ENCODE data around the gene KDM1B. TPM values are rescaled to one million over a fixed set of nuclear protein-coding genes. Genes with fewer than 3 reads are reported as not detected.

KDM1B gene
- total and polyA plus RNA-seq, 2 of the 8 experiments (the other 6 are each of a cell fraction or from before 2014, with no cell fraction given): 3.7 to 7.5 TPM

- DNase-seq (ENCODE audit: low read depth in 1 of 2, low spot score in 2 of 2): no peak
- no peak for TF ChIP-seq GABPA (IDR thresholded peaks at IDR 0.05; ENCODE audit: borderline replicate concordance, insufficient read depth, low read length)
- no peak for TF ChIP-seq SRF (IDR thresholded peaks at IDR 0.05; ENCODE audit: low read depth, low read length)
- TF ChIP-seq HDAC2 (IDR thresholded peaks at IDR 0.05; ENCODE audit: borderline replicate concordance in 1 of 2, low read depth in 2 of 2, low read length in 2 of 2): no peak
- TF ChIP-seq BACH1 (IDR thresholded peaks at IDR 0.05; ENCODE audit: low read length): no peak
- no peak for TF ChIP-seq E2F6 (IDR thresholded peaks at IDR 0.05)
- peak; percentile 62 to 85; a peak in 2 of 4 replicates for TF ChIP-seq SIN3A (conservative IDR thresholded peaks at IDR 0.05 in 1 of 2, IDR thresholded peaks at IDR 0.05 in 1 of 2; ENCODE audit: low read depth in 1 of 2, low read length in 2 of 2)
- no peak; the same call in 1 of the 2 replicates for TF ChIP-seq TEAD4 (IDR thresholded peaks at IDR 0.05; ENCODE audit: low read depth, low read length)
- TF ChIP-seq MAX (IDR thresholded peaks at IDR 0.05): no peak
- TF ChIP-seq FOSL1 (IDR thresholded peaks at IDR 0.05; ENCODE audit: insufficient read depth, low read depth, low read length): no peak
- no peak for TF ChIP-seq SP2 (IDR thresholded peaks at IDR 0.05; ENCODE audit: low read length)
These were observed 594 bp upstream of the KDM1B start, which contains the start of gene TPMT for GRCh38 chr6:18154507-18155149. TSS of gene TPMT (minus strand) at chr6:18155077. CDS start at chr6:18149127, 5,950 bp downstream.

More at GRCh38 chr6:18154507-18155149, 594 bp upstream of the KDM1B start, which contains the start of gene TPMT:
- no peak within 1 kb of the TSS for H3K23ac ChIP-seq (ENCODE audit: insufficient read length)
- peak within 1 kb of the TSS; percentile 43 for H2BK120ac ChIP-seq (replicated peaks; ENCODE audit: low read depth, low read length)
- H2BK20ac ChIP-seq (ENCODE audit: low read length): no peak within 1 kb of the TSS
- H3K4me2 ChIP-seq (ENCODE audit: insufficient read depth in 1 of 2, low read depth in 2 of 2, low read length in 2 of 2): peak within 1 kb of the TSS; percentile 71 to 78
- no peaks in the 10 kb centered on the region for H3K79me1 ChIP-seq (ENCODE audit: low read depth, low read length)
- H4K5ac ChIP-seq (ENCODE audit: insufficient read length, low read depth, low read length): no peak within 1 kb of the TSS
- no peak within 1 kb of the TSS for H2AK5ac ChIP-seq (ENCODE audit: low read depth, low read length)
- no peak for FAIRE-seq
- H3K23me2 ChIP-seq (ENCODE audit: low read depth, low read length): peaks cover 1% of the 10 kb centered on the region; the same call in 1 of the 2 replicates
- peaks cover 0 to 3% (median 1%) of the 10 kb centered on the region in 4 experiments; a peak in 2 of 7 replicates for H3K4me1 ChIP-seq (replicated peaks in 1 of 4; ENCODE audit: control insufficient read depth in 3 of 4, insufficient read depth in 4 of 4, low read length in 3 of 4)
- peak within 1 kb of the TSS; percentile 67; the same call in 1 of the 2 replicates for H3K27ac ChIP-seq (ENCODE audit: low read depth, low read length)
- no peak within 1 kb of the TSS for H2BK12ac ChIP-seq (ENCODE audit: low read depth, low read length)
- no peak within 1 kb of the TSS; the same call in 1 of the 2 replicates for H4K8ac ChIP-seq (ENCODE audit: extremely low read depth, insufficient read depth, low read length)
- no peaks in the 10 kb centered on the region for H3K27me3 ChIP-seq (replicated peaks in 1 of 4; ENCODE audit: control insufficient read depth in 3 of 4, extremely low read depth in 1 of 4, insufficient read depth in 3 of 4, low read length in 3 of 4)
- H3K36me3 ChIP-seq (ENCODE audit: control insufficient read depth in 2 of 4, insufficient read depth in 4 of 4, low read length in 3 of 4): no peaks in the 10 kb centered on the region
- peak within 1 kb of the TSS; percentile 76 to 85 (median 80) for H3K9ac ChIP-seq (replicated peaks in 1 of 4; ENCODE audit: extremely low read depth in 1 of 4, low read depth in 3 of 4, low read length in 3 of 4)
- peak within 1 kb of the TSS; percentile 84 to 99 (median 94) for H3K4me3 ChIP-seq (ENCODE audit: extremely low read depth in 1 of 4, insufficient read depth in 2 of 4, low read depth in 3 of 4, low read length in 4 of 4)
- peak within 1 kb of the TSS; percentile 85 for H2AFZ ChIP-seq (ENCODE audit: low read length)
- WGBS, 2 experiments (ENCODE audit: extremely low coverage in 1 of 2, insufficient coverage in 1 of 2, insufficient read length in 1 of 2, insufficient replicate concordance in 2 of 2, low coverage in 1 of 2, low lambda C conversion rate in 2 of 2, missing lambda C conversion rate in 1 of 2): 1% methylated on average over 19 of the region's 34 CpGs; no CpG with 5 or more reads in 1 of the 2 experiments
- 0 out of 2 replicates have a peak within 1 kb of the TSS, but pooled peaks have one; percentile 32 for H3K18ac ChIP-seq (ENCODE audit: extremely low read depth, low read length)
- POLR2A ChIA-PET (ENCODE audit: partially characterized antibody): interaction anchor here (0.6 to 1.6 kb wide), 4 partner anchors 12 to 225 kb away, joined by 3 to 5 read pairs (median 3); no protein-coding TSS in a partner anchor
- no peaks in the 10 kb centered on the region for H3K9me3 ChIP-seq (ENCODE audit: insufficient read depth in 2 of 2, low read depth in 1 of 2, low read length in 1 of 2)
- H3K56ac ChIP-seq (replicated peaks; ENCODE audit: insufficient read length, low read depth, low read length): peak within 1 kb of the TSS; percentile 79
- no peaks in the 10 kb centered on the region for H4K20me1 ChIP-seq (replicated peaks in 1 of 2; ENCODE audit: control insufficient read depth in 1 of 2, insufficient read depth in 2 of 2, low read length in 2 of 2)
- no peak within 1 kb of the TSS for H2BK15ac ChIP-seq (ENCODE audit: low read length)
- H3K14ac ChIP-seq (ENCODE audit: insufficient read length): no peak within 1 kb of the TSS
- no peak within 1 kb of the TSS for H4K91ac ChIP-seq (replicated peaks; ENCODE audit: insufficient read length, low read length)
- CTCF ChIA-PET (ENCODE audit: partially characterized antibody): interaction anchor here (0.6 kb wide), 1 partner anchor 37 kb away, joined by 3 read pairs; no protein-coding TSS in a partner anchor
- H2BK5ac ChIP-seq (ENCODE audit: low read depth, low read length): no peak within 1 kb of the TSS; the same call in 1 of the 2 replicates
- H3K4ac ChIP-seq (replicated peaks; ENCODE audit: insufficient read length, low read depth, low read length): no peak within 1 kb of the TSS
- H3K79me2 ChIP-seq (ENCODE audit: control insufficient read depth in 1 of 2, insufficient read depth in 2 of 2, low read length in 2 of 2): no peaks in the 10 kb centered on the region
